B cell (primary cell): ENCODE measurements around the gene CHMP1B. TPM values are rescaled to one million over a fixed set of nuclear protein-coding genes. Genes with fewer than 3 reads are reported as not detected.

Experiments
- ATAC-seq: fragments of 200-7000 bp; cut with Tn5 transposase; one replicate; pipeline ENCODE4 v1.10.0; 2021; ENCODE audit warnings: low read depth, mild to moderate bottlenecking, moderate number of reproducible peaks, moderate library complexity
- CTCF ChIA-PET: fragments of 350-600 bp; sonication (Branson Sonifier 250); formaldehyde crosslinking; loops from one replicate; lab custom pipeline; 2021; ENCODE audit warnings: antibody characterized with exemption, inconsistent platforms; lab: Charles Lee
- POLR2A ChIA-PET: fragments of 350-600 bp; sonication (Branson Sonifier 250); formaldehyde crosslinking; loops from one replicate; lab custom pipeline; 2021; ENCODE audit warnings: antibody characterized with exemption; lab: Charles Lee
- DNase-seq: peaks from one replicate; pipeline ENCODE4 v3.0.0; 2013
- H2AFZ ChIP-seq: 2 replicates; pipeline ENCODE4 v1.6.1; 2012; ENCODE audit warnings: mild to moderate bottlenecking, low read depth, low read length; ENCODE audit not compliant: insufficient read depth, poor library complexity, severe bottlenecking
- H3K27ac ChIP-seq, 2 donors: 1 replicate in 1 of 2; 2 replicates in 1 of 2; pipeline ENCODE4 v1.5.1; 2012 to 2013; ENCODE audit warnings: low read length in 2 of 2, mild to moderate bottlenecking in 2 of 2, moderate library complexity in 1 of 2
- H3K27me3 ChIP-seq, 4 experiments: fragments of 200-600 bp in 1 of 4; sonication (generic) in 1 of 4; replicated peaks in 1 of 4; 1 replicate in 2 of 4; 2 replicates in 2 of 4; pipeline versions ENCODE4 v1.6.1 to v1.7.0; 2013 to 2016; ENCODE audit warnings: low read length in 3 of 4, mild to moderate bottlenecking in 2 of 4, mixed read lengths in 1 of 4, moderate library complexity in 1 of 4; ENCODE audit not compliant: insufficient read depth in 4 of 4, control insufficient read depth in 3 of 4; ENCODE audit errors: control extremely low read depth in 1 of 4
- H3K36me3 ChIP-seq, 2 experiments: replicated peaks in 1 of 2; 1 replicate in 1 of 2; 2 replicates in 1 of 2; pipeline versions ENCODE4 v1.6.1 to v1.7.1; 2013; ENCODE audit warnings: low read length in 1 of 2; ENCODE audit not compliant: insufficient read depth in 2 of 2, control insufficient read depth in 1 of 2; ENCODE audit errors: control extremely low read depth in 1 of 2, extremely low read depth in 1 of 2
- H3K4me1 ChIP-seq, 2 donors: fragments of 200-600 bp in 1 of 2; sonication (generic) in 1 of 2; 1 replicate in 1 of 2; 2 replicates in 1 of 2; pipeline versions ENCODE4 v1.5.1 to v1.6.1; 2013 to 2017; ENCODE audit warnings: low read length in 2 of 2; ENCODE audit not compliant: control insufficient read depth in 2 of 2, insufficient read depth in 2 of 2
- H3K4me2 ChIP-seq: replicated peaks from 2 replicates; pipeline ENCODE3; 2012; ENCODE audit warnings: mild to moderate bottlenecking, low read depth, low read length; ENCODE audit not compliant: poor library complexity, severe bottlenecking
- H3K4me3 ChIP-seq, 5 experiments: fragments of 200-600 bp in 1 of 5; sonication (generic) in 1 of 5; 1 replicate in 3 of 5; 2 replicates in 2 of 5; pipeline versions ENCODE4 v1.5.1 to v1.7.0; 2011 to 2016; ENCODE audit warnings: low read length in 4 of 5, mild to moderate bottlenecking in 4 of 5, low read depth in 2 of 5, control low read depth in 1 of 5, moderate library complexity in 1 of 5; ENCODE audit not compliant: insufficient read depth in 1 of 5; ENCODE audit errors: control extremely low read depth in 1 of 5, extremely low read depth in 1 of 5
- H3K79me2 ChIP-seq: fragments of 200-600 bp; sonication (generic); one replicate; pipeline ENCODE4 v1.6.0; 2016; ENCODE audit warnings: low read length; ENCODE audit not compliant: control insufficient read depth, insufficient read depth
- H3K9ac ChIP-seq: fragments of 200-600 bp; sonication (generic); 2 replicates; pipeline ENCODE4 v1.6.1; 2017; ENCODE audit warnings: mild to moderate bottlenecking, low read length, moderate library complexity
- H3K9me3 ChIP-seq, 3 donors: one replicate each; pipeline versions ENCODE4 v1.6.1 to v1.7.1; 2013; ENCODE audit warnings: low read length in 2 of 3; ENCODE audit not compliant: control insufficient read depth in 2 of 3, insufficient read depth in 1 of 3; ENCODE audit errors: control extremely low read depth in 1 of 3
- H4K20me1 ChIP-seq: 2 replicates; pipeline ENCODE4 v1.6.0; 2012; ENCODE audit warnings: mild to moderate bottlenecking, low read length; ENCODE audit not compliant: insufficient read depth, control insufficient read depth, poor library complexity, severe bottlenecking
- H3K27ac Mint-ChIP-seq: one replicate; pipeline ENCODE4 v1.8.0; 2021; ENCODE audit warnings: mixed read lengths
- H3K27me3 Mint-ChIP-seq: one replicate; pipeline ENCODE4 v1.8.0; 2021; ENCODE audit warnings: mixed read lengths
- H3K4me1 Mint-ChIP-seq: one replicate; pipeline ENCODE4 v1.8.0; 2021; ENCODE audit warnings: mixed read lengths
- H3K4me3 Mint-ChIP-seq: one replicate; pipeline ENCODE4 v1.8.0; 2021; ENCODE audit warnings: mixed read lengths
- H3K9me3 Mint-ChIP-seq: one replicate; pipeline ENCODE4 v1.8.0; 2022; ENCODE audit warnings: mixed read lengths; ENCODE audit not compliant: insufficient read depth
- EZH2 ChIP-seq: IDR thresholded peaks from 2 replicates; pipeline ENCODE4 v1.6.1; 2012; ENCODE audit warnings: borderline replicate concordance, low read depth, mild to moderate bottlenecking, moderate library complexity, low read length; ENCODE audit not compliant: insufficient read depth, poor library complexity, severe bottlenecking
- WGBS: methylation state at CpG from one replicate; pipeline ENCODE4 v1.1.5; 2013; ENCODE audit warnings: missing lambda C conversion rate; ENCODE audit not compliant: insufficient coverage; 5-methylcytosine and 5-hydroxymethylcytosine counted together
- intact Hi-C: fragments of 100-400 bp; cut with micrococcal nuclease; formaldehyde crosslinking; loops from one replicate; pipeline ENCODE4 v1.10.0; 2022
- polyA plus RNA-seq: library from polyadenylated mRNA; depleted of rRNA; stranded (reverse); fragments of >200 nt; gene quantifications from 2 replicates; pipeline ENCODE4 v1.2.3, GENCODE V29; 2012
- total RNA-seq, 2 donors: library from RNA; stranded (reverse); fragments of 120-200 nt in 1 of 2; gene quantifications; 1 replicate in 1 of 2; 2 replicates in 1 of 2; pipeline versions ENCODE4 v1.2.3 to v1.2.4, GENCODE V29; 2013 to 2022
- TF ChIP-seq, protein P1 (sequence below): fragments of 200-600 bp; IDR thresholded peaks from one replicate; pipeline ENCODE4 v1.8.0; 2022; ENCODE audit warnings: antibody characterized with exemption, mild to moderate bottlenecking

CHMP1B gene
- total and polyA plus RNA-seq, 2 donors (not counting 1 experiment from before 2014, with no cell fraction given) = 55.4 to 86.0 TPM

GRCh38 chr18:11861583-11862288 is 10.5 kb downstream of the CHMP1B start:
- Histone ChIP-seq H3K4me3 (no peak overlapping the region), H3K4me2 (no peak overlapping the region), H3K36me3 (no peaks in the 10 kb centered on the region), H3K9ac (no peak overlapping the region), H3K27ac (no peak overlapping the region), H3K9me3 (no peaks in the 10 kb centered on the region), H2AFZ (no peak overlapping the region), H3K79me2 (no peaks in the 10 kb centered on the region), H3K27me3 (no peaks in the 10 kb centered on the region), H4K20me1 (no peaks in the 10 kb centered on the region), H3K4me1 (no peaks in the 10 kb centered on the region)
- POLR2A ChIA-PET = no interaction called here
- H3K27me3 Mint-ChIP-seq = peaks cover 14% of the 10 kb centered on the region
- ATAC-seq = no peak
- no peak overlapping the region for H3K4me3 Mint-ChIP-seq
- CTCF ChIA-PET = no interaction called here
- WGBS = 96% methylated on average over 15 of the region's 20 CpGs
- no peaks in the 10 kb centered on the region for H3K9me3 Mint-ChIP-seq
- peaks cover 2% of the 10 kb centered on the region for H3K4me1 Mint-ChIP-seq
- H3K27ac Mint-ChIP-seq = no peak overlapping the region
- intact Hi-C loops = no loop called here
- DNase-seq = no peak
- TF ChIP-seq, protein P1, sequence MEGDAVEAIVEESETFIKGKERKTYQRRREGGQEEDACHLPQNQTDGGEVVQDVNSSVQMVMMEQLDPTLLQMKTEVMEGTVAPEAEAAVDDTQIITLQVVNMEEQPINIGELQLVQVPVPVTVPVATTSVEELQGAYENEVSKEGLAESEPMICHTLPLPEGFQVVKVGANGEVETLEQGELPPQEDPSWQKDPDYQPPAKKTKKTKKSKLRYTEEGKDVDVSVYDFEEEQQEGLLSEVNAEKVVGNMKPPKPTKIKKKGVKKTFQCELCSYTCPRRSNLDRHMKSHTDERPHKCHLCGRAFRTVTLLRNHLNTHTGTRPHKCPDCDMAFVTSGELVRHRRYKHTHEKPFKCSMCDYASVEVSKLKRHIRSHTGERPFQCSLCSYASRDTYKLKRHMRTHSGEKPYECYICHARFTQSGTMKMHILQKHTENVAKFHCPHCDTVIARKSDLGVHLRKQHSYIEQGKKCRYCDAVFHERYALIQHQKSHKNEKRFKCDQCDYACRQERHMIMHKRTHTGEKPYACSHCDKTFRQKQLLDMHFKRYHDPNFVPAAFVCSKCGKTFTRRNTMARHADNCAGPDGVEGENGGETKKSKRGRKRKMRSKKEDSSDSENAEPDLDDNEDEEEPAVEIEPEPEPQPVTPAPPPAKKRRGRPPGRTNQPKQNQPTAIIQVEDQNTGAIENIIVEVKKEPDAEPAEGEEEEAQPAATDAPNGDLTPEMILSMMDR = no peak
- no peak for TF ChIP-seq EZH2

DNA sequence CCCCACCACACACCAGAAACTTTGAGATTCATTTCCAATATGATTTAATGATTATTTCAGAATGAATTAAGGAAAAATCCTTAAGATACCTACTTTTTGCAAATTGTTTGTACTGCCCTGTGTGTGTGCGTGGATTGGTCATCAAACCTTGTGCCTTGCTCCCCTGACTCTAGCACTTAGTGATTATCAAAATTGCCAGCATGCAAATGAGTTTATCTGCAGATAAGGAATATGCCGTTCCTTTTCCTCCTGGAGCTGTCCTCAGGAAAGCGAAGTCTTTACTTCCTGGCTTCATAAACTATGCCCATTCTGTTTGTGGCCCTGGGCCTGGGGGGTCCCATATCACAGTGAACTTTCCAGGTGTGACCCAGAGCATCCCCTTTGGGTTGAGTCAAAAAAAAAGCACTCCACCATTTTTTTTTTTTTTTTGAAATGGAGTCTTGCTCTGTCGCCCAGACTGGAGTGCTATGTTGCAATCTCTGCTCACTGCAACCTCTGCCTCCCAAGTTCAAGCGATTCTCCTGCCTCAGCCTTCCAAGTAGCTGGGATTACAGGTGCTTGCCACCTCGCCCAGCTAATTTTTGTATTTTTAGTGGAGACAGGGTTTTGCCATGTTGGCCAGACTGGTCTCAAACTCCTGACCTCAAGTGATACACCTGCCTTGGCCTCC is 11.4 kb downstream of the CHMP1B start:
- Mint-ChIP-seq H3K9me3 (no peaks in the 10 kb centered on the region), H3K27ac (no peak overlapping the region), H3K4me3 (no peak overlapping the region), H3K27me3 (peaks cover 14% of the 10 kb centered on the region), H3K4me1 (no peaks in the 10 kb centered on the region)
- no peaks in the 10 kb centered on the region for H3K36me3 ChIP-seq
- no peak for TF ChIP-seq EZH2
- TF ChIP-seq, protein P1 = no peak
- DNase-seq (no peak), ATAC-seq (no peak)
- H3K4me2 ChIP-seq = no peak overlapping the region
- H3K9me3 ChIP-seq = no peaks in the 10 kb centered on the region
- H3K27ac ChIP-seq = no peak overlapping the region
- no peaks in the 10 kb centered on the region for H3K79me2 ChIP-seq
- WGBS = 87% methylated on average over 2 of the region's 6 CpGs
- ChIA-PET POLR2A (no interaction called here), CTCF (no interaction called here)
- intact Hi-C loops = no loop called here
- H3K4me3 ChIP-seq = no peak overlapping the region
- no peaks in the 10 kb centered on the region for H3K4me1 ChIP-seq
- H2AFZ ChIP-seq = no peak overlapping the region
- no peaks in the 10 kb centered on the region for H3K27me3 ChIP-seq
- H3K9ac ChIP-seq = no peak overlapping the region
- H4K20me1 ChIP-seq = no peaks in the 10 kb centered on the region
